Activated CD8-positive, alpha-beta memory T cell treated with anti-CD3 and anti-CD28 coated beads, Interleukin-2, amount 10 ng/mL, durations not matched to agents 7 days and 5 days (primary cell): ENCODE measurements around the gene SEMA4D. TPM values are rescaled to one million over a fixed set of nuclear protein-coding genes. Genes with fewer than 3 reads are reported as not detected.

Source experiments
- ATAC-seq: fragments of 150-1000 bp; cut with Tn5 transposase; one replicate; pipeline ENCODE4 v1.10.0; 2021; ENCODE audit warnings: moderate library complexity
- CTCF ChIA-PET: fragments of 350-600 bp; sonication (Branson Sonifier 250); formaldehyde crosslinking; loops from one replicate; lab custom pipeline; 2021; ENCODE audit warnings: antibody characterized with exemption; lab: Charles Lee
- DNase-seq: peaks from one replicate; pipeline ENCODE4 v3.0.0-alpha.2; 2020
- H3K27ac Mint-ChIP-seq: one replicate; pipeline ENCODE4 v1.8.0; 2021; ENCODE audit warnings: mild to moderate bottlenecking, mixed read lengths
- H3K27me3 Mint-ChIP-seq: one replicate; pipeline ENCODE4 v1.8.0; 2021; ENCODE audit warnings: mixed read lengths
- H3K36me3 Mint-ChIP-seq: one replicate; pipeline ENCODE4 v1.8.0; 2021; ENCODE audit warnings: mild to moderate bottlenecking, mixed read lengths
- H3K4me1 Mint-ChIP-seq: one replicate; pipeline ENCODE4 v1.8.0; 2021; ENCODE audit warnings: mixed read lengths
- H3K4me3 Mint-ChIP-seq: one replicate; pipeline ENCODE4 v1.8.0; 2021; ENCODE audit warnings: mild to moderate bottlenecking, moderate library complexity, mixed read lengths
- H3K9me3 Mint-ChIP-seq: one replicate; pipeline ENCODE4 v1.8.0; 2022; ENCODE audit warnings: low read depth, mixed read lengths
- total RNA-seq, 2 experiments: library from RNA; stranded (reverse); gene quantifications; one replicate each; pipeline ENCODE4 v1.2.3, GENCODE V29; 2021

The SEMA4D gene
- total RNA-seq, 2 experiments from 2014 or later: 408 to 525 TPM

- H3K4me1 Mint-ChIP-seq: peaks cover 96% of the 10 kb centered on the region
- H3K4me3 Mint-ChIP-seq: peak overlapping the region; percentile 37
- no peak for DNase-seq
- H3K27me3 Mint-ChIP-seq: no peaks in the 10 kb centered on the region
- H3K27ac Mint-ChIP-seq: peak overlapping the region; percentile 87
- H3K36me3 Mint-ChIP-seq: peaks cover 78% of the 10 kb centered on the region
- CTCF ChIA-PET: interaction anchor here (0.9 to 2.4 kb wide), 8 partner anchors 9 to 90 kb away, joined by 3 to 8 read pairs (median 4); no protein-coding TSS in a partner anchor
- no peaks in the 10 kb centered on the region for H3K9me3 Mint-ChIP-seq
- peak; percentile 2 for ATAC-seq
These were observed 32.9 kb downstream of the SEMA4D start for GRCh38 chr9:89465001-89465451.

- CTCF ChIA-PET: interaction anchor here (1.1 to 2.4 kb wide), 7 partner anchors 9 to 89 kb away, joined by 3 to 8 read pairs (median 4); no protein-coding TSS in a partner anchor
- peak overlapping the region; percentile 87 for H3K27ac Mint-ChIP-seq
- H3K36me3 Mint-ChIP-seq: peaks cover 77% of the 10 kb centered on the region
- no peaks in the 10 kb centered on the region for H3K27me3 Mint-ChIP-seq
- no peaks in the 10 kb centered on the region for H3K9me3 Mint-ChIP-seq
- ATAC-seq (peak; percentile 31), DNase-seq (peak; percentile 74)
- H3K4me3 Mint-ChIP-seq: peak overlapping the region; percentile 68
- H3K4me1 Mint-ChIP-seq: peaks cover 96% of the 10 kb centered on the region
These were observed 33.5 kb downstream of the SEMA4D start for GRCh38 chr9:89464300-89464901.

GRCh38 chr9:89462817-89463683 lies 34.9 kb downstream of the SEMA4D start:
- ATAC-seq (no peak), DNase-seq (no peak)
- Mint-ChIP-seq H3K4me1 (peaks cover 96% of the 10 kb centered on the region), H3K4me3 (no peak overlapping the region), H3K36me3 (peaks cover 76% of the 10 kb centered on the region), H3K27ac (peak overlapping the region; percentile 87), H3K27me3 (no peaks in the 10 kb centered on the region), H3K9me3 (no peaks in the 10 kb centered on the region)
- CTCF ChIA-PET: interaction anchor here (1.1 to 1.7 kb wide), 7 partner anchors 12 to 86 kb away, joined by 3 to 7 read pairs (median 3); no protein-coding TSS in a partner anchor

- Mint-ChIP-seq H3K36me3 (peaks cover 74% of the 10 kb centered on the region), H3K4me3 (no peak overlapping the region), H3K9me3 (no peaks in the 10 kb centered on the region)
These were observed 35.7 kb downstream of the SEMA4D start for GRCh38 chr9:89462199-89462598.

GRCh38 chr9:89461265-89461664 lies 36.6 kb downstream of the SEMA4D start:
- peak overlapping the region; percentile 62 for H3K27ac Mint-ChIP-seq
- DNase-seq (no peak), ATAC-seq (no peak)
- no peaks in the 10 kb centered on the region for H3K9me3 Mint-ChIP-seq
- H3K27me3 Mint-ChIP-seq: no peaks in the 10 kb centered on the region
- CTCF ChIA-PET: interaction anchor here (0.8 to 1.4 kb wide), 3 partner anchors 31 to 82 kb away, joined by 3 to 6 read pairs (median 3); no protein-coding TSS in a partner anchor
- H3K4me3 Mint-ChIP-seq: no peak overlapping the region
- peaks cover 96% of the 10 kb centered on the region for H3K4me1 Mint-ChIP-seq
- peaks cover 71% of the 10 kb centered on the region for H3K36me3 Mint-ChIP-seq

More at GRCh38 chr9:89462199-89462598, 35.7 kb downstream of the SEMA4D start:
- no peak for DNase-seq
- Mint-ChIP-seq H3K27me3 (no peaks in the 10 kb centered on the region), H3K27ac (peak overlapping the region; percentile 53), H3K4me1 (peaks cover 96% of the 10 kb centered on the region)
- no peak for ATAC-seq
- CTCF ChIA-PET: interaction anchor here (1.1 to 1.7 kb wide), 7 partner anchors 12 to 87 kb away, joined by 3 to 7 read pairs (median 3); no protein-coding TSS in a partner anchor

GRCh38 chr9:89460551-89460950 lies 37.4 kb downstream of the SEMA4D start:
- peaks cover 96% of the 10 kb centered on the region for H3K4me1 Mint-ChIP-seq
- DNase-seq (no peak), ATAC-seq (no peak)
- no peak overlapping the region for H3K4me3 Mint-ChIP-seq
- H3K36me3 Mint-ChIP-seq: peaks cover 71% of the 10 kb centered on the region
- no peaks in the 10 kb centered on the region for H3K27me3 Mint-ChIP-seq
- peak overlapping the region; percentile 52 for H3K27ac Mint-ChIP-seq
- CTCF ChIA-PET: interaction anchor here (0.8 to 1.4 kb wide), 3 partner anchors 31 to 89 kb away, joined by 3 to 6 read pairs (median 3); no protein-coding TSS in a partner anchor
- no peaks in the 10 kb centered on the region for H3K9me3 Mint-ChIP-seq

- Mint-ChIP-seq H3K4me1 (peaks cover 94% of the 10 kb centered on the region), H3K9me3 (no peaks in the 10 kb centered on the region), H3K27ac (peak overlapping the region; percentile 6), H3K27me3 (no peaks in the 10 kb centered on the region), H3K4me3 (no peak overlapping the region), H3K36me3 (peaks cover 77% of the 10 kb centered on the region)
- DNase-seq: no peak
- CTCF ChIA-PET: interaction anchor here (1.3 to 2.6 kb wide), 2 partner anchors 10 to 30 kb away, joined by 3 to 10 read pairs; no protein-coding TSS in a partner anchor
- ATAC-seq: no peak
These were observed 39.0 kb downstream of the SEMA4D start for GRCh38 chr9:89458768-89459496.

GRCh38 chr9:89457376-89457855 lies 40.5 kb downstream of the SEMA4D start:
- Mint-ChIP-seq H3K27ac (peak overlapping the region; percentile 87), H3K27me3 (no peaks in the 10 kb centered on the region), H3K9me3 (no peaks in the 10 kb centered on the region), H3K4me3 (peak overlapping the region; percentile 17), H3K4me1 (peaks cover 90% of the 10 kb centered on the region), H3K36me3 (peaks cover 73% of the 10 kb centered on the region)
- CTCF ChIA-PET: interaction anchor here (1.2 to 3.5 kb wide), 7 partner anchors 9 to 91 kb away, joined by 3 to 23 read pairs (median 10); no protein-coding TSS in a partner anchor
- ATAC-seq: no peak
- no peak for DNase-seq

GRCh38 chr9:89455356-89455824 lies 42.5 kb downstream of the SEMA4D start:
- Mint-ChIP-seq H3K36me3 (peaks cover 70% of the 10 kb centered on the region), H3K9me3 (no peaks in the 10 kb centered on the region), H3K4me3 (peak overlapping the region; percentile 26), H3K4me1 (peaks cover 87% of the 10 kb centered on the region), H3K27me3 (no peaks in the 10 kb centered on the region), H3K27ac (peak overlapping the region; percentile 87)
- CTCF ChIA-PET: interaction anchor here (1.3 to 3.5 kb wide), 5 partner anchors 10 to 93 kb away, joined by 3 to 23 read pairs (median 10); no protein-coding TSS in a partner anchor
- ATAC-seq (peak; percentile 61), DNase-seq (peak; percentile 68)

GRCh38 chr9:89454498-89455355 lies 43.2 kb downstream of the SEMA4D start:
- H3K9me3 Mint-ChIP-seq: no peaks in the 10 kb centered on the region
- H3K4me3 Mint-ChIP-seq: no peak overlapping the region
- H3K27me3 Mint-ChIP-seq: no peaks in the 10 kb centered on the region
- H3K36me3 Mint-ChIP-seq: peaks cover 70% of the 10 kb centered on the region
- DNase-seq (no peak), ATAC-seq (peak; percentile 11)
- CTCF ChIA-PET: interaction anchor here (0.7 to 3.5 kb wide), 4 partner anchors 9 to 94 kb away, joined by 3 to 23 read pairs (median 6); no protein-coding TSS in a partner anchor
- peaks cover 87% of the 10 kb centered on the region for H3K4me1 Mint-ChIP-seq
- peak overlapping the region; percentile 87 for H3K27ac Mint-ChIP-seq

GRCh38 chr9:89453452-89453851 lies 44.5 kb downstream of the SEMA4D start:
- CTCF ChIA-PET: interaction anchor here (1.6 kb wide), 1 partner anchor 43 kb away, joined by 3 read pairs; no protein-coding TSS in a partner anchor
- DNase-seq: no peak
- Mint-ChIP-seq H3K4me1 (peaks cover 88% of the 10 kb centered on the region), H3K27ac (peak overlapping the region; percentile 19), H3K4me3 (no peak overlapping the region), H3K27me3 (no peaks in the 10 kb centered on the region), H3K9me3 (no peaks in the 10 kb centered on the region), H3K36me3 (peaks cover 68% of the 10 kb centered on the region)
- ATAC-seq: no peak
